ENCODE measurements around the gene SERPINA3. TPM values are rescaled to one million over a fixed set of nuclear protein-coding genes. Genes with fewer than 3 reads are reported as not detected.
"Not testable (repeated sequence)": the region's sequence is repeated elsewhere in the genome, so short reads cannot be mapped to it uniquely, and the experiment has no call there.

The SERPINA3 gene
- total RNA-seq, 1 donor from 2014 or later: 33.9 TPM

DNA sequence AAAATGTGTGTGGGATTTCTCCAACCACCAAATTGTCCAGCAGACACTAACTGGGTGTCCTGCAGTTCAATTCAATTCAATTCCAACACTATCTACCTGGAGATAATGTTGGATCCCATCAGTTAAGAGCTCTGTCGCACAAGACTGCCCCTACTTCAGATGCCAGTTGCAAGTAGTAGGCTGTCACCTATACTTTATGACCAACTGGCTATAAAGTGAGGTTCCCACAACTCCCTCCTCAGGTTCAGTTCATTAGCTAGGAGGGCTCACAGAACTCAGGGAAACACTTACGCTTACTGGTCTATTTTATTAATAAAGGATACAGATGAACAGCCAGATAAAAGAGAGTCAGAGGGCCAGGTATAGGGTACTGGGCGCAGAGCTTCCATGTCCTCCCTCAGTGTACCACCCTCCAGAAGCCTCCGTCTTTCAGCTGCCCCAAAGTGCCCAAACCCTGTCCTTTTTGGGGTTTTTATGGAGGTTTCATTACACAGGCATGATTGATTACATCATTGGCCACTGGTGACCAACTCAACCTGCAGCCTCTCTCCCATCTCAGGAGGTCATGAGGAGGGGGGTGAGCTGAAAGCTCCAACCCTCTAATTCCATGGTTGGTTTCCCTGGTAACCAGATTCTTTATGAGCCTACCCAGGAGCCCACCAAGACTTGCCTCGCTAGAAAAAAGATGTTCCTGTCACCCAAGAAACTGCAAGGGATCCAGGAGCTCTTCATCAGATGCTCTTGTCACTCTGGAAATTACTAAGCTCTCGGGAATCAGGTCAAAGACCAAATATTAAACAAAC, 38.5 kb upstream of the SERPINA3 start:
- Histone ChIP-seq H3K4me3 (ENCODE audit: low read depth, low read length) (no peak overlapping the region), H3K36me3 (ENCODE audit: control insufficient read depth, insufficient read depth, low read length) (no peaks in the 10 kb centered on the region), H3K27me3 (ENCODE audit: control insufficient read depth, insufficient read depth, low read length) (no peaks in the 10 kb centered on the region)
- TF ChIP-seq, protein P1, sequence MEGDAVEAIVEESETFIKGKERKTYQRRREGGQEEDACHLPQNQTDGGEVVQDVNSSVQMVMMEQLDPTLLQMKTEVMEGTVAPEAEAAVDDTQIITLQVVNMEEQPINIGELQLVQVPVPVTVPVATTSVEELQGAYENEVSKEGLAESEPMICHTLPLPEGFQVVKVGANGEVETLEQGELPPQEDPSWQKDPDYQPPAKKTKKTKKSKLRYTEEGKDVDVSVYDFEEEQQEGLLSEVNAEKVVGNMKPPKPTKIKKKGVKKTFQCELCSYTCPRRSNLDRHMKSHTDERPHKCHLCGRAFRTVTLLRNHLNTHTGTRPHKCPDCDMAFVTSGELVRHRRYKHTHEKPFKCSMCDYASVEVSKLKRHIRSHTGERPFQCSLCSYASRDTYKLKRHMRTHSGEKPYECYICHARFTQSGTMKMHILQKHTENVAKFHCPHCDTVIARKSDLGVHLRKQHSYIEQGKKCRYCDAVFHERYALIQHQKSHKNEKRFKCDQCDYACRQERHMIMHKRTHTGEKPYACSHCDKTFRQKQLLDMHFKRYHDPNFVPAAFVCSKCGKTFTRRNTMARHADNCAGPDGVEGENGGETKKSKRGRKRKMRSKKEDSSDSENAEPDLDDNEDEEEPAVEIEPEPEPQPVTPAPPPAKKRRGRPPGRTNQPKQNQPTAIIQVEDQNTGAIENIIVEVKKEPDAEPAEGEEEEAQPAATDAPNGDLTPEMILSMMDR (IDR thresholded peaks at IDR 0.05; ENCODE audit: insufficient read depth, low read length, poor library complexity, severe bottlenecking): no peak
- no peak for DNase-seq (ENCODE audit: low read depth)

DNA sequence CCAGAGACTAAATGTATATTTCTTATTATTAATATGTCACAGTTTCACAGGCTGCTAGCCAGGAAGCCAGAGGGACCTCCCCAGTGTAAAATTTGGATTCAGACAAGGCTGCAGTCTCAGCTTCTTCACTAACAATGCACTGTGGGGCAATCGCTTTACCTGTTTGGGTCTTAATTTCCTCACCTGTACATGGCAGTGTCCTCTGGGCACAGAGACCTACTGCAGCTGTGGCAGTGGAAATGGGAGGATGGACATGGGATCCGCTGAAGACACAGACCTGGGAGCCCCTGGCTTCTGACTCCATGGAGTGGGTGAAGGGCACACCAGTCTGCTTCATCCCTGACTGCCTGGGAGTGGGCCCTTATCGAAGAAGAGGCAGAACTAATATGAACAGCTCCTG, 37.9 kb upstream of the SERPINA3 start:
- TF ChIP-seq, protein P1 (IDR thresholded peaks at IDR 0.05; ENCODE audit: insufficient read depth, low read length, poor library complexity, severe bottlenecking): no peak
- DNase-seq (ENCODE audit: low read depth): no peak
- no peaks in the 10 kb centered on the region for H3K27me3 ChIP-seq (ENCODE audit: control insufficient read depth, insufficient read depth, low read length)
- H3K36me3 ChIP-seq (ENCODE audit: control insufficient read depth, insufficient read depth, low read length): no peaks in the 10 kb centered on the region
- no peak overlapping the region for H3K4me3 ChIP-seq (ENCODE audit: low read depth, low read length)

- DNase-seq (ENCODE audit: low read depth): peak; percentile 69
Measured at GRCh38 chr14:94575730-94576585, 36.2 kb upstream of the SERPINA3 start.

DNA sequence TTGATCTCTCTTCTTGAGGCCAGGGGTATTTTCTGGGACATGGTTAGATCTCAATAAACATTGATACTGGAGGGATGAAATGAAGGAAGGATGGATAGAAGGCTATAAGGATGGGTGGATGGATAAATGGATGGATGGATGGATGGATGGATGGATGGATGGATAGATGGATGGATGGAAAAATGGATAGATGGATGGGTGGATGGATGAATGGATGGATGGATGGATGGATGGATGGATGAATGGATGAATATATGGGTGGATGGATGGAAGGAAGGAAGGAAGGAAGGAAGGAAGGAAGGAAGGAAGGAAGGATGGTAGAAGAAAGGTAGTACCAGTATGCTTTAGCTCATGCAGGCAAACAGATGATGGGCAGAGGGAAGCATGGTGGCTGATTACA, 34.7 kb upstream of the SERPINA3 start:
- not testable (repeated sequence) for H3K4me3 ChIP-seq (ENCODE audit: low read depth, low read length); DNase-seq (ENCODE audit: low read depth); H3K27me3 ChIP-seq (ENCODE audit: control insufficient read depth, insufficient read depth, low read length); H3K36me3 ChIP-seq (ENCODE audit: control insufficient read depth, insufficient read depth, low read length)

More at GRCh38 chr14:94575730-94576585, 36.2 kb upstream of the SERPINA3 start:
- Histone ChIP-seq H3K27me3 (ENCODE audit: control insufficient read depth, insufficient read depth, low read length) (no peaks in the 10 kb centered on the region), H3K4me3 (ENCODE audit: low read depth, low read length) (no peak overlapping the region), H3K36me3 (ENCODE audit: control insufficient read depth, insufficient read depth, low read length) (no peaks in the 10 kb centered on the region)
- TF ChIP-seq, protein P1 (IDR thresholded peaks at IDR 0.05; ENCODE audit: insufficient read depth, low read length, poor library complexity, severe bottlenecking): no peak

- DNase-seq (ENCODE audit: low read depth): no peak
- no peaks in the 10 kb centered on the region for H3K27me3 ChIP-seq (ENCODE audit: control insufficient read depth, insufficient read depth, low read length)
- TF ChIP-seq, protein P1 (IDR thresholded peaks at IDR 0.05; ENCODE audit: insufficient read depth, low read length, poor library complexity, severe bottlenecking): no peak
Measured at GRCh38 chr14:94578712-94579111, 33.5 kb upstream of the SERPINA3 start.

More at GRCh38 chr14:94578712-94579111, 33.5 kb upstream of the SERPINA3 start:
- Histone ChIP-seq H3K36me3 (ENCODE audit: control insufficient read depth, insufficient read depth, low read length) (no peaks in the 10 kb centered on the region), H3K4me3 (ENCODE audit: low read depth, low read length) (no peak overlapping the region)
